NCI-H146 treated with DMSO at 0.1 percent for 48 hours (cell line): Measurements from ENCODE around the gene CAMTA1.

Source experiments
- DNase-seq: peaks from one replicate; lab custom pipeline; 2025; ENCODE audit not compliant: unreplicated experiment; lab: John Stamatoyannopoulos, UW

The CAMTA1 gene

GRCh38 chr1:7263021-7263960 is 478.0 kb downstream of the CAMTA1 start:
- no peak for DNase-seq

- no peak for DNase-seq
Observed at GRCh38 chr1:7264101-7264500, 478.8 kb downstream of the CAMTA1 start.

DNA sequence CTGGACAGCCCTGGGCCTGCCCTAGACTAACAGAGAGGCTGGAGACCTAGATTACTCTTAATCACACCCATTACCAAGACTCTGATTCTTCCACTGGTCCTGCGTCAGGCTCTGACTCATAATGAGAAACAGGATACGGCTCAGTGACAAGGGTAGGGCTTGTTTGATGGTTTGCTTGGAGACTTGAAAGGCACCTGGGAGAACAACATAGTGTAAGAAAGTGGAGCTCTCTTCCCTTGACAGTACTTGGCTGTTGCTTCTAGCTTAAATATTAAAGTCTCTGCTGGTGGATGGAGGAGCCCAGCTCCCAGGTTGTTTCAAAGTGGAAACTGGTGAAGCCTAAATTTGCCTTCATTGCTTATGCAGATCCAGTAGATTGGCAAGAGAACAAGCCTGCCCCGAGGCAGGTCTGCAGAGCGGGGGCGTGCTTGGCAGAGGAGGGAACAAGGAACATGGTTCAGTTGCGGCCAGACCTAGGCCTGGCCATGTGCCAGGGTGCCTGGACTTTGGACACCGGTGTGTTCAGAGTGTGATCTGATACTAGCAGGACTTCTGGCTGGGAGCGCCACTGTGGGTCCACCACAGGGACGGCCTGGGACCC is 480.6 kb downstream of the CAMTA1 start:
- DNase-seq, result peak; percentile 57

- no peak for DNase-seq
Observed at GRCh38 chr1:7266561-7266960, 481.3 kb downstream of the CAMTA1 start.

DNA sequence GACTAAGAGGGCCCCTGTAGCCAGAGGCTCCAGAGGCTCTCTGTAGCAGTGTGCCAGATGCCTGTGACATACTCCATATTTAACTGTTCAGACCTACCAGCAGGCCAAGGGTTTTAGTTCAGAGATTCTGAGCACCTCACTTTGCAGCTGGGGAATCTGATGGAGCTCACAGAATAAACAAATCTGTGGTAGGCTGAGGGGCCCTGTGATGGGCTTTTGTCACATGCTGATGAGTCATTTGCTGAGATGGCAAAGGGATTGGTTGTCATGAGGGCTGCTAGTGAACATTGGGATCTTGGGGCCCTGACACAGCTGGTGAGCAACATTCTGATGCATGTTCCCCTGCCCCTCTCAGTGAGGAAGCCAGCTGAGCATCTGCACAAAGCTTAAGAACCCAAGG is 482.2 kb downstream of the CAMTA1 start:
- DNase-seq, result no peak

- DNase-seq, result no peak
Observed at GRCh38 chr1:7268983-7269382, 483.7 kb downstream of the CAMTA1 start.

- DNase-seq, result no peak
Observed at GRCh38 chr1:7269525-7269924, 484.3 kb downstream of the CAMTA1 start.

- no peak for DNase-seq
Observed at GRCh38 chr1:7274256-7274655, 489.0 kb downstream of the CAMTA1 start.

- peak; percentile 91 for DNase-seq
Observed at GRCh38 chr1:7278045-7278444, 492.8 kb downstream of the CAMTA1 start.

DNA sequence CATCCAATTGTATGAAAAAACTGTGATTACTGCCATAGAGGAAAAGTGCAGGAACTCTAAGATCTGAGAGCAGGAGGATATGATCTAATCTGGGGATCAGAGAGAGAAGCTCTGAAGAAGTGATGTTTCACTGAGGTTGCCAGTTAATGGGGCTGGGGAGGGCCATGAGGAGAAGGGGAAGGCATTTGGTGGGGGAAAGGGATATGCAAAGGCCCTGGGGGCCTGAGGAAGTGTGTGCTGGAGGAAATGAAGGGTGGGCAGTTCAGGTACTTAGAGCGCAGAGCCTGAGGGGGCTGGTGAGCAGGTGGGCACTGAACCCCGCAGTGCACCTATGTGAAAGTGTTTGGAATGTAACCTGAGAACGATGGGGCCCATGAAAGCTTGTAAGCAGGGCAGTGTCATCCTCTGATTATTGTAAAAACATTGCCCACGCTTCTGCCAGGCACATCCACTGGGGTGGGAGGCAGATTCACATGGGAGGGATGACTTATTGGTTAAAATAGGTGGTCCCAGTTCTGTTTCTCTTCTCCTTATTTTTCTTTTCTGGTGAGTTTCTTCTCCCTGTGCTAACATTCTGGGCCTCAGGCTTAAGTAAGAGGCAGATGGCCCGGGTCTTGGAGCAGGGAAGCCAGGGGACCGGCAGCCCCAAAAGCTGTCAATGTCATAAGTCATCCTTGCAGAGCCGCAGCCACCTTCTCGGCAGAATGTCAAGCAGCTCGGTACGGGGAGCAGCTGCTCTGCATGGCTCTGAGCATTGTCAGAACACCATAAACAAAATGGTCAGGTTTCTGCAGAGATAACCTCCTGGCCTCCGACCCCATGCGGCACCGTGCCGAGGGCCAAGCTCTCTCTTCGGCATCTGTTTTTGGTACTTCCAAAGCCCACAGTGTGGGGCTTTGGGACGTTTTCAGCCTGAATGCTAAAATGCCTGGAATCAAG is 493.8 kb downstream of the CAMTA1 start:
- DNase-seq, result peak; percentile 69

DNA sequence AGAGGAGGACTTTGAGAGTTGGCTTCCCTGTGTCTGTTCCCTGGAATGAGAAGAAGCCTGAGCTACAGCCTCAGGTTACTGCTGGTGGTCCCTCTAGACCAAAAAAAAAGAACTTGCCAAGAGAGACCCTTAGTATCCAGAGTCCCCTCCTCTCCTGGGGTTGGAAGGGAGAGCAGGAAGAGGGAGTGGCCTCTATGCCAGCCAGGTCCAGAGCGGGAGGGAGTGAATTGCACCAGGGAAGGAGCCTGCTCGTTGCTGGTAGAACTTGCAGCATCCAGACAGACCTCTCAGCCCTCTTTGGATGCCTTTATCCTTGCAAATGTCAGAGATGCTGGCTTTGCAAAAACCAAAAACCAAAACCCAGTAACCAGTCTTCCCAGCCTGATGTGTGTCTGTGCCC is 494.5 kb downstream of the CAMTA1 start:
- no peak for DNase-seq

GRCh38 chr1:7280347-7280960 is 495.2 kb downstream of the CAMTA1 start:
- peak; percentile 27 for DNase-seq

DNA sequence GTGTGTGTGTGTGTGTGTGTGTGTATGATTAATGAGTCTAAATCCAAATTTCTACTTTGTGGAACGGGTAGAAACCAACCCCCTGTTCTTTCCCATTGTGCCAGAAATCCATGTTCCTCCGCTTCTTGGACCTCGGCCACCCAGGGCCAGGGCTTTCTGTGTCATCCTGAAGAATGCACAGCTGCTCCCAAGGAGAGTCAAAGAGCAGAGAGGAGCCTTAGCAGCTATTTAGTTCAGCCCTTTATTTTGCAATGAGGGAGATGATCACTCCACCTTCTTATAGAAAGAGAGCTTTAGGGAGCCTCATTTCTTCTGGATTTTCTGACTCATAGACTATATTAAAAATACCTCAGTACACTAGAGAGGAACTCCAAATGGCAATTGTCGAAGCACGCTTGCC is 496.6 kb downstream of the CAMTA1 start:
- no peak for DNase-seq

GRCh38 chr1:7284839-7285435 is 499.7 kb downstream of the CAMTA1 start:
- DNase-seq, result no peak

DNA sequence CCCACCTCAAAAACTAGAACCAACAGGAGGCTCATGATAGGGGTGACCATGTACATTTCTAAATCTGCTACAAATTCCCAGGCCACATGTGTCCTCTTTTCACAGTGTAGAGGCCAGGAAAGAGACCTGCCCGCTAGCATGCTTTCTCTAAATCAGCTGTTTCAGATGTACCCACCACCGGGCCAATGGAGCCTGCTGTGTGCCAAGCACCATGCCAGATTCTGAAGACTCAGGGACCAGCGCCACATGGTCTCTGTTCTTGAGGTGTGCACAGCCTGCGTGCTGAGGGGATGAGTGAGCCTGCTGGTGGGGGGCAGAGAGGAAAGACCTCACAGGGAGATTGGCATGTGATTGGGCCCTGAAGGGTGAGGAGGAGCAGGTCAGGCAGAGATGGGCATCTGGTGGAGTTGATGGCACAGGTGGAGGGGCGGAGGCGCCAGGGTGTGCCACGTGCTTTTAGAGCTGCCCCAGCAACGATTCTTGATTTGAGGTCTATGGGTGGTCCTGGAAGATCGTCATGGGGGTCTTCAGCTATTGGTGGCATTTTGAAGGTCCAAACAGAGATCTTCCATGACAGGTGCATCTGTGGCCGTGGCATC is 500.7 kb downstream of the CAMTA1 start:
- no peak for DNase-seq

- no peak for DNase-seq
Observed at GRCh38 chr1:7287013-7287412, 501.8 kb downstream of the CAMTA1 start.

DNA sequence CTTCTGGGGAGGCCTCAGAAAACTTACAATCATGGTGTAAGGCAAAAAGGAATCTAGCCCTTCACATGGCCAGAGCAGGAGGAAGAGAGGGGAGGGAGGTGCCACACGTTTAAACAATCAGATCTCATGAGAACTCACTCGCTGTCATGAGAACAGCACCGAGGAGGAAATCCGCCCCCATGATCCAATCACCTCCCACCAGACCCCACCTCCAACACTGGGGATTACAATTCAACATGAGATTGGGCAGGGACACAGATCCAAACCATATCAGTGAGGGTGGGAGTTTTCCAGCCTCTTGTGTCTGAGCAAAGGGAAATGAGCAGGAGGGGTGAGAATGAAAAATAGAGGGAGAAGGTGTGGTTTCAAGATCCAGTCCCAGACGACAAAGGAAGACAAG is 503.7 kb downstream of the CAMTA1 start:
- DNase-seq, result no peak

DNA sequence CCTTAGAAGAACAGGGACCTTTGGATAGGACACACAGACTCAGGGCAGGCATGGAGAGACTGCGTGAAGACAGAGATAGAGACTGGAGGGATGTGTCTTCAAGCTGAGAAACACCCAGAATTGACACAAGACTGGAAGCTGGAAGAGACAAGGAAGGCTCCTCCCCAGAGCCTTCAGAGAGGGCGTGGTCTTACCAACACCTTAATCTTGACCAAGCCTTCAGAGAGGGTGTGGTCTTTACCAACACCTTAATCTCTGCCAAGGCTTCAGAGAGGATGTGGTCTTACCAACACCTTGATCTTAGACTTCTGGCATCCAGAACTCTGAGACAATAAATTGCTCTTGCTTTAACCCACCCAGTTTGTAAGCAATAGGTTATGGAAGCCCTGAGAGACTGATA is 504.4 kb downstream of the CAMTA1 start:
- DNase-seq, result no peak

DNA sequence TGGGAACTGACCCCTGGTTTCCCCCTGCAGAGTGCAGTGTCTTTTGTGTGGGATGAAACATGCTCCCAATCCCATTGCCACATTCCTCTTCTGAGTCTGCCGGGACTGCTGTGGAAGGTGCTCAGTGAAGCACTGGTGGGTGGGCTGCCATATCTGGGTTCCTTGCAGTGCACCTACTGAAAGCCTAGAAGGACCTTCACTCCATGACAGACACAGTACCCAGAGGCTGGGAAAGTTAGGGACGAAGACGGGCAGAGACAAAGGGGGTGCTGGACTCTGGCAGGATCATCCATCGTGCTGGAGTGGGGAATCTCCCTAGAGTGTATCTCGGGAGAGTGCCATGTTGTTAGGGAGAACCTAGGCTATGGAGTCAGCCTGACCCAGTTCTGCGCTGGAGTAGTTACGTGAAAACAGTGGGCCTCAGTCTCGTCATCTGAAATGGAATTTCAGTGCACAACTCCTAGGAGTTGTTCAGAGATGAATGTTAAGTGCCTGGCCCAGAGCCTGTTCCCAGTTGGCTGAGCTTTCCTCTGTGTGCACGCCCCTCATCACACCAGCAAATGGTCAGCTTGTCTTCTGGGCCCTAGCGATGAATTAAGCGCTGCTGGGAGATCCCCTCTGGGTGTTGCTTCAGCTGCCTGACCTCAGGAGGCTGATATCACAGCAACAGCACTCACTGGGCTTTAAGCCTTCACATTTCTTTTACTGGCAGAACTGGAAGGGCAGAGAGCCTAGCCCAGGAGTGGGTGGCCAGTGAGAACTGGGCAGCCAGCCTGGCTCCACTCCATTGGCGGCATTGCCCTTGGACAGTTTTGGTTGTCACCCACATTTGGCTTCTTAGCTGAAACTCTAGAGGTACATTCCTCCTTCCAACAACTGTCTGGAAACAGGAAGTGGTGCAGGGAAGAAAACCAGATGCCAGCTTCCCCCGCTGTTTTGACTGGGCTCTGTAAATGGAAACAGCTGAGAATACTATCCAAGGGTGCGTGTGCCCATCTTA is 506.0 kb downstream of the CAMTA1 start:
- DNase-seq, result no peak
